Measurements from ENCODE around the gene COL3A1.

COL3A1 gene

GRCh38 chr2:189056200-189057106 lies 82.3 kb downstream of the COL3A1 start:
- H3K9ac ChIP-seq (ENCODE audit: insufficient read length, low read depth) = no peak overlapping the region
- peaks cover 7% of the 10 kb centered on the region for H3K36me3 ChIP-seq (ENCODE audit: insufficient read depth, insufficient read length, low read length)
- TF ChIP-seq SUZ12 (IDR thresholded peaks at IDR 0.05; ENCODE audit: extremely low read depth, insufficient read depth, insufficient read length) (no peak), YY1 (IDR thresholded peaks at IDR 0.05; ENCODE audit: insufficient read depth, insufficient read length) (no peak), ZNF274 (IDR thresholded peaks at IDR 0.05; ENCODE audit: low read depth, low read length) (no peak)
- H3K27me3 ChIP-seq (ENCODE audit: insufficient read depth, insufficient read length) = no peaks in the 10 kb centered on the region
- no peaks in the 10 kb centered on the region for H3K4me1 ChIP-seq (ENCODE audit: insufficient read depth, insufficient read length)
- H3K9me3 ChIP-seq (ENCODE audit: insufficient read depth, low read length) = no peaks in the 10 kb centered on the region
- no peak overlapping the region for H3K4me3 ChIP-seq (ENCODE audit: insufficient read length, low read depth)
- no peak for DNase-seq (ENCODE audit: low read depth, low spot score)

- TF ChIP-seq YY1 (IDR thresholded peaks at IDR 0.05; ENCODE audit: insufficient read depth, insufficient read length) (no peak), SUZ12 (IDR thresholded peaks at IDR 0.05; ENCODE audit: extremely low read depth, insufficient read depth, insufficient read length) (no peak), ZNF274 (IDR thresholded peaks at IDR 0.05; ENCODE audit: low read depth, low read length) (no peak)
- Histone ChIP-seq H3K36me3 (ENCODE audit: insufficient read depth, insufficient read length, low read length) (peaks cover 6% of the 10 kb centered on the region), H3K9ac (ENCODE audit: insufficient read length, low read depth) (no peak overlapping the region)
These were observed 83.1 kb downstream of the COL3A1 start for GRCh38 chr2:189057316-189057715.

GRCh38 chr2:189060096-189060642 lies 86.0 kb downstream of the COL3A1 start:
- Histone ChIP-seq H3K4me3 (ENCODE audit: insufficient read length, low read depth) (no peak overlapping the region), H3K9me3 (ENCODE audit: insufficient read depth, low read length) (no peaks in the 10 kb centered on the region), H3K4me1 (ENCODE audit: insufficient read depth, insufficient read length) (no peaks in the 10 kb centered on the region), H3K36me3 (ENCODE audit: insufficient read depth, insufficient read length, low read length) (no peaks in the 10 kb centered on the region), H3K27me3 (ENCODE audit: insufficient read depth, insufficient read length) (no peaks in the 10 kb centered on the region), H3K9ac (ENCODE audit: insufficient read length, low read depth) (no peak overlapping the region)
- TF ChIP-seq YY1 (IDR thresholded peaks at IDR 0.05; ENCODE audit: insufficient read depth, insufficient read length) (no peak), ZNF274 (IDR thresholded peaks at IDR 0.05; ENCODE audit: low read depth, low read length) (no peak), SUZ12 (IDR thresholded peaks at IDR 0.05; ENCODE audit: extremely low read depth, insufficient read depth, insufficient read length) (no peak)
- DNase-seq (ENCODE audit: low read depth, low spot score) = no peak

More at GRCh38 chr2:189057316-189057715, 83.1 kb downstream of the COL3A1 start:
- Histone ChIP-seq H3K4me1 (ENCODE audit: insufficient read depth, insufficient read length) (no peaks in the 10 kb centered on the region), H3K27me3 (ENCODE audit: insufficient read depth, insufficient read length) (no peaks in the 10 kb centered on the region), H3K9me3 (ENCODE audit: insufficient read depth, low read length) (no peaks in the 10 kb centered on the region), H3K4me3 (ENCODE audit: insufficient read length, low read depth) (no peak overlapping the region)
- no peak for DNase-seq (ENCODE audit: low read depth, low spot score)
